Choroid plexus epithelial cell (primary cell): ENCODE measurements around the gene TPM2.

Source experiments
- DNase-seq: peaks from one replicate; pipeline ENCODE4 v3.0.0-alpha.2; 2010; ENCODE audit warnings: low read depth
- H3K4me3 ChIP-seq: 2 replicates; pipeline ENCODE4 v1.5.1; 2011; ENCODE audit warnings: low read depth, mild to moderate bottlenecking, control low read depth, low read length, moderate library complexity
- CTCF ChIP-seq: conservative IDR thresholded peaks from 2 replicates; pipeline ENCODE4 v1.5.1; 2011; ENCODE audit warnings: low read depth, mild to moderate bottlenecking, control low read depth, inconsistent platforms, low read length, moderate library complexity

TPM2 gene

DNA sequence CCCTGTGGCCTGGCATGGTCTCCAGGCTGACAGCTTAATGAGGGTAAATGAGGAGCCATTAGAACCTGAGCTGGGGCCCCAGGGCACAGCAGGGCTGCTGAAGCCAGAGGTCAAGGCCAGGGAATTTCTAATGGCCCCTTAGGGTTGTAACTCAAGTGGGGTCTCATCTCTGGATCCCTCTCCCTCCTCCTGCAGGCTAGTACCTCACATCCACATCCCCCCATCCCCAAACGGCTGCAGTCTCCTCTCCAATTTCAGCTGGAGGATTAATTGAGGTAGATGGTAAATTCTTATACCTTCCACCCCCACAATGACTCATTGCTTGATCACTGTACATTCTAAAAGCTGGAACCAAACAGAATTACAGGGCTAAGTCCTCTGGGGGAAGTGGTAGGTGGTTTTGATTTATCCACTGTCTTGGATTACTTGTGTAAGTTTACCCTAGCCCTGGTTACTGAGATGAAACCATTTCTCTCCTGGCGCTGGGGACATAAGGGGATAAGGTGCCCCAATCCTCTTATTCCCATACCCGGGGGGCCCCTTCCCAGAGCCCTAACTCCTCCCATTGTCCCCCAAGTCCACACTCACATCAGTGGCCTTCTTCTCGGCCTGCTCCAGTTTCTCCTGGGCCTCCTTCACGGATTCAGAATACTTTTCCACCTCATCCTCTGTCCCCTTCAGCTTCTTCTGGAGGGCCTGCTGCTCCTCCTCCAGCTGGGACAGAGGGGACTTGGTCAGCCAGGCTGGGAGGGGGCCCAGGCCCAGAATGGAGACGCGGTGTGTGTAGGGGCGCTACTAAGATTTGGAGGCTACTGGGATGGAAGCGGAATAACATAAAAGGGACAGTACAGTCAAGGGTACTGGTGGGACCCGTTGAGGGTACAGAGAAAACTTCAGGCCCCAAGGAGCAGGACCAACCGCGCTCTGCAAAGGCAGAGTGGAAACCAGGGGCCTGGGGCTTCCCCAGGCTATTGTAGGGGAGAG lies 875 bp downstream of the TPM2 start:
- peak overlapping the region; percentile 78 for H3K4me3 ChIP-seq
- TF ChIP-seq CTCF: no peak
- peak; percentile 83 for DNase-seq

- no peak for TF ChIP-seq CTCF
- DNase-seq: peak; percentile 41
- peak overlapping the region; percentile 78 for H3K4me3 ChIP-seq
Measured at GRCh38 chr9:35687972-35688557, 1.7 kb downstream of the TPM2 start.

GRCh38 chr9:35687306-35687705 lies 2.4 kb downstream of the TPM2 start:
- DNase-seq: no peak
- no peak for TF ChIP-seq CTCF
- peak overlapping the region; percentile 38 for H3K4me3 ChIP-seq

DNA sequence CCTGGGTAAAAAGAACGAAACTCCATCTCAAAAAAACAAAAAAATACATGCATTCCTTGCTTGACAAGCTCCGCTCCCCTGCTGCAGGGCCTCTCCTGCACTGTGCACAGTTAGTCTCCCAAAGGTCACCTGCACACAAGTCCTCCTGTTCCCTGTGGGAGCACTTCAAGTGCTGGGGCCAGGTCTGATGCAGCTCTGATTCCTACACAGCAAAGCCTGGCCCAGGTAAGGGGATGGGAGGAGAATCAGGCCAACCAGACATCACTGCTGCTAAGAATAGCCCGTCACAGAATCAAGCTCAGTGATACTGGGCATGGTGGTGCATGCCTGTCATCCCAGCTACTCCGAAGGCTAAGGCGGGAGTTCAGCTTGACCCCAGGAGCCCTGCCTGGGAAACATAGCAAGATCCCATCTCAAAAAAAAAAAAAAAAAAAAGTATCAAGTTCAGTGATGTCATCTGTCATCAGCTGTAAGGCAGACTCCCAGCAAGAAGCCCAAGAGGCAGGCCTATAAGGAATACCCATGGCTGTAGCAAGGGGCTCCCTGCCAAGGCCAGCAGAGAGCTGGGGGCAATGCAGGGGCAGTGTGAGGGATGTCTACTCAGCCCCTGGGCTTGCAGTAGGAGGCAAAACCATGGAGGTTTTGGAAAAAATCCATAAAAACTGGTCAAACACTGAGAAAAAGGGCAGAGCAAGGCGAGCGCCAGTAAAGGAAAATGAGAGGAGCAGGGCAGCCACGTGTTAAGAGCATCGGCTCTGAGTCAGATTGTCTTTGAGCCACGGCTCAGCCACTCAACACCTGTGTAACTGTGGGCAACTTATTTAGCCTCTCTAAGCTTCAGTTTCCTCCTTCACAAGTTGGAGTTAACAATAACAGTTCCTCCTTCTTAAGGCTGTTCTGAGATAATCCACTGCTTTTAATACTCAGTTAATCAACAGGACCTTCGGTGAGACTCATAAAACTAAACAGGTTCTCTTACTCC lies 3.2 kb downstream of the TPM2 start:
- H3K4me3 ChIP-seq: peak overlapping the region; percentile 2
- peak; percentile 70 for DNase-seq
- TF ChIP-seq CTCF: no peak

DNA sequence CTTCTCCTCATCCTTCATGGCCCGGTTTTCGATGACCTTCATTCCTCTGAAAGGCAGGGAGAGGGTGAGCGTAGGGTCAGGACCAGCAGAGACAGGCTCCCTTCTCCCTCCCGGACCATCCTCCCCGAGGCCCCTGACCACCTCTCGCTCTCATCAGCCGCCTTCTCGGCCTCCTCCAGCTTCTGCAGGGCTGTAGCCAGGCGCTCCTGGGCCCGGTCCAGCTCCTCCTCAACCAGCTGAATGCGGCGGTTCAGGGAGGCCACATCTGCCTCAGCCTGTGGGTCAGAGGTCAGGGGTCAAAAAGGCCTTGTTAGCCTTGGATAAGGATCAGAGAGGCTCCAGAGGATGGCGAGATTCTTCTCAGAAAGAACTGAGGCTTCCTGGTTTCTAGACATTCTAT lies 4.2 kb downstream of the TPM2 start:
- DNase-seq: no peak
- TF ChIP-seq CTCF: no peak
- H3K4me3 ChIP-seq: no peak overlapping the region

GRCh38 chr9:35684921-35685320 lies 4.8 kb downstream of the TPM2 start:
- no peak for DNase-seq
- no peak overlapping the region for H3K4me3 ChIP-seq
- no peak for TF ChIP-seq CTCF
